SK-N-SH (cell line): ENCODE measurements around the gene ARHGEF4. TPM values are rescaled to one million over a fixed set of nuclear protein-coding genes. Genes with fewer than 3 reads are reported as not detected.

Experiments
- CTCF ChIA-PET: fragments of 300-600, 350-600 bp; formaldehyde crosslinking; extraction: SDS; loops from one replicate; lab custom pipeline; 2021; lab: Yijun Ruan, JAX
- POLR2A ChIA-PET: fragments of 350-600 bp; sonication (Branson Sonifier 250); formaldehyde crosslinking; extraction: SDS; loops from one replicate; lab custom pipeline; 2020; ENCODE audit warnings: antibody characterized with exemption, inconsistent platforms; lab: Yijun Ruan, JAX
- DNase-seq: peaks from one replicate; pipeline ENCODE4 v3.0.0; 2012
- H2AFZ ChIP-seq: fragments of 200-600 bp; sonication (generic); 2 replicates; pipeline ENCODE4 v1.8.1; 2016; ENCODE audit warnings: antibody characterized with exemption, mild to moderate bottlenecking, low read depth
- H3F3A ChIP-seq: fragments of 200-600 bp; sonication (generic); replicated peaks from 2 replicates; pipeline ENCODE3; 2016; ENCODE audit warnings: antibody characterized with exemption, mild to moderate bottlenecking; ENCODE audit not compliant: insufficient read depth
- H3K27ac ChIP-seq, 2 experiments: fragments of 200-500 bp in 1 of 2; fragments of 200-600 bp in 1 of 2; sonication (Bioruptor generic) in 1 of 2; sonication (generic), shearing (Covaris generic) in 1 of 2; 2 replicates each; pipeline versions ENCODE4 v1.5.1 to v1.6.1; 2014 to 2016; ENCODE audit warnings: low read depth in 2 of 2, inconsistent platforms in 1 of 2, low read length in 1 of 2, mild to moderate bottlenecking in 1 of 2, mixed read lengths in 1 of 2
- H3K27me3 ChIP-seq: fragments of 200-600 bp; sonication (generic), shearing (Covaris generic); 2 replicates; pipeline ENCODE4 v1.6.1; 2016; ENCODE audit warnings: mixed run types; ENCODE audit not compliant: insufficient read depth
- H3K36me3 ChIP-seq, 2 experiments: fragments of 200-500 bp in 1 of 2; fragments of 200-600 bp in 1 of 2; sonication (Bioruptor generic) in 1 of 2; sonication (generic) in 1 of 2; replicated peaks in 1 of 2; 2 replicates each; pipeline versions ENCODE3 to v1.5.1; 2014 to 2016; ENCODE audit warnings: low read length in 1 of 2, mild to moderate bottlenecking in 1 of 2; ENCODE audit not compliant: insufficient read depth in 2 of 2, control insufficient read depth in 1 of 2
- H3K4me1 ChIP-seq, 2 experiments: fragments of 200-500 bp in 1 of 2; fragments of 200-600 bp in 1 of 2; sonication (Bioruptor generic) in 1 of 2; sonication (generic), shearing (Covaris generic) in 1 of 2; 2 replicates each; pipeline versions ENCODE4 v1.5.1 to v1.6.1; 2014 to 2016; ENCODE audit warnings: low read depth in 1 of 2, low read length in 1 of 2, mixed run types in 1 of 2; ENCODE audit not compliant: insufficient read depth in 2 of 2, control insufficient read depth in 1 of 2
- H3K4me2 ChIP-seq: fragments of 200-600 bp; sonication (generic), shearing (Covaris generic); 2 replicates; pipeline ENCODE4 v1.6.1; 2017; ENCODE audit warnings: mixed run types
- H3K4me3 ChIP-seq, 2 experiments: fragments of 200-500 bp in 1 of 2; fragments of 200-600 bp in 1 of 2; sonication (Bioruptor generic) in 1 of 2; sonication (generic), shearing (Covaris generic) in 1 of 2; 2 replicates each; pipeline versions ENCODE4 v1.5.1 to v1.8.1; 2014 to 2016; ENCODE audit warnings: low read depth in 2 of 2, inconsistent platforms in 1 of 2, low read length in 1 of 2, mild to moderate bottlenecking in 1 of 2, mixed read lengths in 1 of 2, moderate library complexity in 1 of 2
- H3K79me2 ChIP-seq: fragments of 200-600 bp; sonication (generic); 2 replicates; pipeline ENCODE4 v1.8.1; 2017; ENCODE audit warnings: mild to moderate bottlenecking; ENCODE audit not compliant: insufficient read depth
- H3K9ac ChIP-seq: fragments of 200-600 bp; sonication (generic); 2 replicates; pipeline ENCODE4 v1.6.1; 2017; ENCODE audit warnings: mixed run types
- H3K9me2 ChIP-seq: fragments of 200-600 bp; sonication (generic); 2 replicates; pipeline ENCODE4 v1.6.1; 2017; ENCODE audit warnings: mixed run types
- H3K9me3 ChIP-seq: fragments of 200-600 bp; sonication (generic); 2 replicates; pipeline ENCODE4 v1.6.1; 2017; ENCODE audit warnings: mixed run types, mild to moderate bottlenecking, moderate library complexity
- H4K20me1 ChIP-seq: fragments of 200-600 bp; sonication (generic); 2 replicates; pipeline ENCODE4 v1.6.1; 2017; ENCODE audit warnings: mild to moderate bottlenecking, mixed run types; ENCODE audit not compliant: insufficient read depth
- ELF1 ChIP-seq: IDR thresholded peaks from 2 replicates; pipeline ENCODE4 v1.4.0; 2012
- EP300 ChIP-seq, 2 experiments: IDR thresholded peaks; 2 replicates each; pipeline versions ENCODE4 v1.4.0 to v1.6.1; 2012; ENCODE audit warnings: borderline replicate concordance in 1 of 2, low read depth in 1 of 2, low read length in 1 of 2
- GATA2 ChIP-seq: sonication (generic); formaldehyde crosslinking; IDR thresholded peaks from 2 replicates; pipeline ENCODE4 v1.5.0; 2020; ENCODE audit warnings: mild to moderate bottlenecking, missing genetic modification reagents
- IRF3 ChIP-seq: fragments of 150-350 bp; IDR thresholded peaks from 2 replicates; pipeline ENCODE4 v1.6.1; 2016; ENCODE audit warnings: mild to moderate bottlenecking, low read depth, low read length
- MXI1 ChIP-seq: IDR thresholded peaks from 2 replicates; pipeline ENCODE4 v1.6.1; 2012; ENCODE audit warnings: mild to moderate bottlenecking, low read depth, low read length, improper control_type of control experiment
- SIN3A ChIP-seq: IDR thresholded peaks from 2 replicates; pipeline ENCODE4 v1.6.1; 2012; ENCODE audit warnings: low read depth, mild to moderate bottlenecking, low read length, moderate library complexity, borderline replicate concordance
- SMC3 ChIP-seq: IDR thresholded peaks from 2 replicates; pipeline ENCODE4 v1.6.1; 2012; ENCODE audit warnings: low read depth, low read length, improper control_type of control experiment
- USF1 ChIP-seq: IDR thresholded peaks from 2 replicates; pipeline ENCODE4 v1.4.0; 2012; ENCODE audit warnings: low read depth, borderline replicate concordance
- USF2 ChIP-seq: fragments of 150-350 bp; IDR thresholded peaks from 2 replicates; pipeline ENCODE4 v1.6.1; 2017; ENCODE audit warnings: antibody characterized with exemption, low read length, low read depth, borderline replicate concordance
- WGBS: methylation state at CpG from one replicate; pipeline ENCODE4 v1.1.6; 2017; ENCODE audit warnings: low lambda C conversion rate; 5-methylcytosine and 5-hydroxymethylcytosine counted together
- polyA plus RNA-seq, 3 experiments: library from polyadenylated mRNA; depleted of rRNA; stranded (reverse); fragments of >200 nt; gene quantifications; 2 replicates each; pipeline ENCODE4 v1.2.3, GENCODE V29; 2012
- TF ChIP-seq, protein P1 (sequence below): IDR thresholded peaks from 2 replicates; pipeline ENCODE4 v1.4.0; 2012; ENCODE audit warnings: low read depth
- TF ChIP-seq, protein P2 (sequence below): IDR thresholded peaks from 2 replicates; pipeline ENCODE4 v1.6.1; 2012; ENCODE audit warnings: mild to moderate bottlenecking, low read depth, low read length, moderate library complexity
- TF ChIP-seq, protein P3 (sequence below): fragments of 200-600 bp; sonication (generic); IDR thresholded peaks from 2 replicates; pipeline ENCODE4 v1.6.1; 2017; ENCODE audit warnings: antibody characterized with exemption, mild to moderate bottlenecking, moderate library complexity

Gene ARHGEF4
- polyA plus RNA-seq, 1 of the 3 experiments (the other 2 are of a cell fraction) = 2.3 TPM

- no peak for TF ChIP-seq SMC3
Observed at GRCh38 chr2:130951018-130951417, 114.3 kb downstream of the ARHGEF4 start (continued).

GRCh38 chr2:130954873-130955272 is 118.2 kb downstream of the ARHGEF4 start:
- WGBS = 4% methylated on average over 1 of the region's 1 CpG
- POLR2A ChIA-PET = no interaction called here
- H3K9ac ChIP-seq = no peak overlapping the region

GRCh38 chr2:130957915-130958314 is 121.2 kb downstream of the ARHGEF4 start:
- H3K4me1 ChIP-seq = no peaks in the 10 kb centered on the region
- no peak overlapping the region for H3K9ac ChIP-seq
- WGBS = 39% methylated on average over 2 of the region's 2 CpGs
- no peak overlapping the region for H2AFZ ChIP-seq
- no peaks in the 10 kb centered on the region for H3K27me3 ChIP-seq
- H3K4me2 ChIP-seq = no peak overlapping the region
- no peak for DNase-seq
- H3K9me2 ChIP-seq = no peaks in the 10 kb centered on the region
- no peaks in the 10 kb centered on the region; the same call in 1 of the 2 replicates for H3K9me3 ChIP-seq
- no peaks in the 10 kb centered on the region for H3K79me2 ChIP-seq
- ChIA-PET POLR2A (no interaction called here), CTCF (interaction anchor here (1.2 kb wide), 1 partner anchor 160 kb away, joined by 4 read pairs; no protein-coding TSS in a partner anchor)
- H4K20me1 ChIP-seq = no peaks in the 10 kb centered on the region
- H3K4me3 ChIP-seq = no peak overlapping the region
- TF ChIP-seq, protein P1, sequence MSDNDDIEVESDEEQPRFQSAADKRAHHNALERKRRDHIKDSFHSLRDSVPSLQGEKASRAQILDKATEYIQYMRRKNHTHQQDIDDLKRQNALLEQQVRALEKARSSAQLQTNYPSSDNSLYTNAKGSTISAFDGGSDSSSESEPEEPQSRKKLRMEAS = no peak
- TF ChIP-seq, protein P2, sequence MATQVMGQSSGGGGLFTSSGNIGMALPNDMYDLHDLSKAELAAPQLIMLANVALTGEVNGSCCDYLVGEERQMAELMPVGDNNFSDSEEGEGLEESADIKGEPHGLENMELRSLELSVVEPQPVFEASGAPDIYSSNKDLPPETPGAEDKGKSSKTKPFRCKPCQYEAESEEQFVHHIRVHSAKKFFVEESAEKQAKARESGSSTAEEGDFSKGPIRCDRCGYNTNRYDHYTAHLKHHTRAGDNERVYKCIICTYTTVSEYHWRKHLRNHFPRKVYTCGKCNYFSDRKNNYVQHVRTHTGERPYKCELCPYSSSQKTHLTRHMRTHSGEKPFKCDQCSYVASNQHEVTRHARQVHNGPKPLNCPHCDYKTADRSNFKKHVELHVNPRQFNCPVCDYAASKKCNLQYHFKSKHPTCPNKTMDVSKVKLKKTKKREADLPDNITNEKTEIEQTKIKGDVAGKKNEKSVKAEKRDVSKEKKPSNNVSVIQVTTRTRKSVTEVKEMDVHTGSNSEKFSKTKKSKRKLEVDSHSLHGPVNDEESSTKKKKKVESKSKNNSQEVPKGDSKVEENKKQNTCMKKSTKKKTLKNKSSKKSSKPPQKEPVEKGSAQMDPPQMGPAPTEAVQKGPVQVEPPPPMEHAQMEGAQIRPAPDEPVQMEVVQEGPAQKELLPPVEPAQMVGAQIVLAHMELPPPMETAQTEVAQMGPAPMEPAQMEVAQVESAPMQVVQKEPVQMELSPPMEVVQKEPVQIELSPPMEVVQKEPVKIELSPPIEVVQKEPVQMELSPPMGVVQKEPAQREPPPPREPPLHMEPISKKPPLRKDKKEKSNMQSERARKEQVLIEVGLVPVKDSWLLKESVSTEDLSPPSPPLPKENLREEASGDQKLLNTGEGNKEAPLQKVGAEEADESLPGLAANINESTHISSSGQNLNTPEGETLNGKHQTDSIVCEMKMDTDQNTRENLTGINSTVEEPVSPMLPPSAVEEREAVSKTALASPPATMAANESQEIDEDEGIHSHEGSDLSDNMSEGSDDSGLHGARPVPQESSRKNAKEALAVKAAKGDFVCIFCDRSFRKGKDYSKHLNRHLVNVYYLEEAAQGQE = no peak
- TF ChIP-seq USF2 (no peak), EP300 (IDR thresholded peaks at IDR 0.05; ENCODE audit: borderline replicate concordance in 1 of 2, low read depth in 1 of 2, low read length in 1 of 2) (no peak), IRF3 (no peak), SIN3A (no peak), ELF1 (no peak)
- TF ChIP-seq, protein P3, sequence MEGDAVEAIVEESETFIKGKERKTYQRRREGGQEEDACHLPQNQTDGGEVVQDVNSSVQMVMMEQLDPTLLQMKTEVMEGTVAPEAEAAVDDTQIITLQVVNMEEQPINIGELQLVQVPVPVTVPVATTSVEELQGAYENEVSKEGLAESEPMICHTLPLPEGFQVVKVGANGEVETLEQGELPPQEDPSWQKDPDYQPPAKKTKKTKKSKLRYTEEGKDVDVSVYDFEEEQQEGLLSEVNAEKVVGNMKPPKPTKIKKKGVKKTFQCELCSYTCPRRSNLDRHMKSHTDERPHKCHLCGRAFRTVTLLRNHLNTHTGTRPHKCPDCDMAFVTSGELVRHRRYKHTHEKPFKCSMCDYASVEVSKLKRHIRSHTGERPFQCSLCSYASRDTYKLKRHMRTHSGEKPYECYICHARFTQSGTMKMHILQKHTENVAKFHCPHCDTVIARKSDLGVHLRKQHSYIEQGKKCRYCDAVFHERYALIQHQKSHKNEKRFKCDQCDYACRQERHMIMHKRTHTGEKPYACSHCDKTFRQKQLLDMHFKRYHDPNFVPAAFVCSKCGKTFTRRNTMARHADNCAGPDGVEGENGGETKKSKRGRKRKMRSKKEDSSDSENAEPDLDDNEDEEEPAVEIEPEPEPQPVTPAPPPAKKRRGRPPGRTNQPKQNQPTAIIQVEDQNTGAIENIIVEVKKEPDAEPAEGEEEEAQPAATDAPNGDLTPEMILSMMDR = no peak
- H3K36me3 ChIP-seq = no peaks in the 10 kb centered on the region
- no peak overlapping the region for H3K27ac ChIP-seq
- no peaks in the 10 kb centered on the region for H3F3A ChIP-seq

More at GRCh38 chr2:130954873-130955272, 118.2 kb downstream of the ARHGEF4 start:
- Histone ChIP-seq H3K4me3 (no peak overlapping the region), H3K79me2 (no peaks in the 10 kb centered on the region), H4K20me1 (no peaks in the 10 kb centered on the region), H3K9me2 (no peaks in the 10 kb centered on the region), H3K4me1 (no peaks in the 10 kb centered on the region), H3F3A (no peaks in the 10 kb centered on the region), H3K4me2 (no peak overlapping the region), H3K27ac (no peak overlapping the region), H2AFZ (no peak overlapping the region), H3K36me3 (no peaks in the 10 kb centered on the region), H3K9me3 (no peaks in the 10 kb centered on the region; the same call in 1 of the 2 replicates), H3K27me3 (no peaks in the 10 kb centered on the region)
- TF ChIP-seq GATA2 (no peak), MXI1 (no peak), USF1 (no peak)
- DNase-seq = no peak
- CTCF ChIA-PET = no interaction called here
